Measurements from ENCODE around the gene DHTKD1. TPM values are rescaled to one million over a fixed set of nuclear protein-coding genes. Genes with fewer than 3 reads are reported as not detected.

Gene DHTKD1
- total and polyA plus RNA-seq, 10 of the 15 experiments (the other 5 are each of a cell fraction or from before 2014, with no cell fraction given), result 11.3 to 35.0 (median 26.9) TPM

GRCh38 chr10:12041766-12042408, 26.9 kb upstream of the DHTKD1 start:
- no peaks in the 10 kb centered on the region for H3K36me3 ChIP-seq (ENCODE audit: control insufficient read depth in 2 of 2, insufficient read depth in 2 of 2, low read length in 1 of 2)
- ATAC-seq, result peak; percentile 58
- peak overlapping the region; percentile 88 for H3K4me3 ChIP-seq
- ChIA-PET SMC1A (ENCODE audit: uncharacterized antibody, unreplicated experiment) (interaction anchor here (0.7 to 8.7 kb wide), 26 partner anchors 9 to 157 kb away, joined by 3 to 64 read pairs (median 4); partner anchors contain the start of gene DHTKD1), POLR2A (interaction anchor here (0.6 to 5.0 kb wide), 13 partner anchors 8 to 87 kb away, joined by 3 to 35 read pairs (median 5); no protein-coding TSS in a partner anchor), CTCF (interaction anchor here (1.2 to 3.0 kb wide), 7 partner anchors 9 to 157 kb away, joined by 3 to 10 read pairs (median 6); no protein-coding TSS in a partner anchor), RAD21 (ENCODE audit: unreplicated experiment) (interaction anchor here (2.2 to 5.2 kb wide), 8 partner anchors 9 to 154 kb away, joined by 6 to 40 read pairs (median 25); partner anchors contain the start of genes CDC123, DHTKD1 and NUDT5)
- in situ Hi-C loops (cut with MboI), result loop anchor here (5.0 to 10.0 kb wide), 2 partner anchors 80 to 867 kb away; no protein-coding TSS in a partner anchor
- FAIRE-seq, result peak; percentile 54
- H3K79me2 ChIP-seq (ENCODE audit: control insufficient read depth, insufficient read depth, low read length), result peaks cover 54% of the 10 kb centered on the region
- no peaks in the 10 kb centered on the region for H4K20me1 ChIP-seq (ENCODE audit: control insufficient read depth, insufficient read depth)
- H3K4me1 ChIP-seq (ENCODE audit: control insufficient read depth, insufficient read depth, low read length), result peaks cover 15% of the 10 kb centered on the region
- peak overlapping the region; percentile 72 for H3K4me2 ChIP-seq (ENCODE audit: control insufficient read depth, insufficient read depth)
- intact Hi-C loops (cut with micrococcal nuclease; ENCODE audit: unreplicated experiment), result loop anchor here (5.0 kb wide), 1 partner anchor 155 kb away; the partner anchor contains the start of genes CDC123 and NUDT5
- no TSS peak for BruUV-seq (replicated peaks)
- H3K27me3 ChIP-seq (replicated peaks in 1 of 2; ENCODE audit: control insufficient read depth in 2 of 2, insufficient read depth in 2 of 2, low read length in 1 of 2), result no peaks in the 10 kb centered on the region
- WGBS (ENCODE audit: insufficient coverage, insufficient replicate concordance, low lambda C conversion rate, missing lambda C conversion rate), result 1% methylated on average over 21 of the region's 26 CpGs
- peak overlapping the region; percentile 97 for H3K27ac ChIP-seq (ENCODE audit: control insufficient read depth, insufficient read depth)
- no peak overlapping the region for H2AFZ ChIP-seq (ENCODE audit: control insufficient read depth, low read depth, low read length)
- no peak for DNase-seq (ENCODE audit: low read depth, low spot score)
- no peaks in the 10 kb centered on the region for H3K9me3 ChIP-seq (replicated peaks; ENCODE audit: control insufficient read depth, insufficient read depth, low read length)
- H3K9ac ChIP-seq (ENCODE audit: control insufficient read depth, insufficient read depth, low read length), result peak overlapping the region; percentile 77
- TF ChIP-seq PBX3 (IDR thresholded peaks at IDR 0.05; ENCODE audit: insufficient replicate concordance, low read depth, low read length) (no peak), SPI1 (IDR thresholded peaks at IDR 0.05; ENCODE audit: borderline replicate concordance, insufficient read depth, low read depth, low read length) (peak; percentile 12; the same call in 1 of the 2 replicates), POLR2AphosphoS5 (IDR thresholded peaks at IDR 0.05; ENCODE audit: low read length) (peak; percentile 94), NBN (IDR thresholded peaks at IDR 0.05) (peak; percentile 87), HDGF (IDR thresholded peaks at IDR 0.05) (peak; percentile 96), ZNF217 (IDR thresholded peaks at IDR 0.05) (no peak), POLR2A (IDR thresholded peaks at IDR 0.05; ENCODE audit: low read depth, low read length) (peak; percentile 75; the same call in 1 of the 2 replicates), POU2F2 (IDR thresholded peaks at IDR 0.05; ENCODE audit: borderline replicate concordance, low read depth, low read length) (0 out of 3 replicates have a peak, but pooled peaks have one; percentile 43), RUNX3 (IDR thresholded peaks at IDR 0.05; ENCODE audit: low read length) (peak; percentile 12; the same call in 1 of the 2 replicates), TCF12 (IDR thresholded peaks at IDR 0.05; ENCODE audit: low read depth, low read length) (peak; percentile 29; the same call in 1 of the 2 replicates), MEF2A (IDR thresholded peaks at IDR 0.05; ENCODE audit: insufficient read depth, low read depth, low read length) (no peak), PAX5 (IDR thresholded peaks at IDR 0.05; ENCODE audit: borderline replicate concordance, low read depth, low read length) (peak; percentile 7; the same call in 1 of the 2 replicates), IKZF2 (IDR thresholded peaks at IDR 0.05) (peak; percentile 33 to 42; a peak in 2 of 4 replicates), ZNF622 (IDR thresholded peaks at IDR 0.05) (no peak), PML (IDR thresholded peaks at IDR 0.05; ENCODE audit: low read length) (peak; percentile 5; the same call in 1 of the 2 replicates), SMAD5 (IDR thresholded peaks at IDR 0.05; ENCODE audit: low read depth) (0 out of 2 replicates have a peak, but pooled peaks have one; percentile 32)
- TF ChIP-seq, protein P1, sequence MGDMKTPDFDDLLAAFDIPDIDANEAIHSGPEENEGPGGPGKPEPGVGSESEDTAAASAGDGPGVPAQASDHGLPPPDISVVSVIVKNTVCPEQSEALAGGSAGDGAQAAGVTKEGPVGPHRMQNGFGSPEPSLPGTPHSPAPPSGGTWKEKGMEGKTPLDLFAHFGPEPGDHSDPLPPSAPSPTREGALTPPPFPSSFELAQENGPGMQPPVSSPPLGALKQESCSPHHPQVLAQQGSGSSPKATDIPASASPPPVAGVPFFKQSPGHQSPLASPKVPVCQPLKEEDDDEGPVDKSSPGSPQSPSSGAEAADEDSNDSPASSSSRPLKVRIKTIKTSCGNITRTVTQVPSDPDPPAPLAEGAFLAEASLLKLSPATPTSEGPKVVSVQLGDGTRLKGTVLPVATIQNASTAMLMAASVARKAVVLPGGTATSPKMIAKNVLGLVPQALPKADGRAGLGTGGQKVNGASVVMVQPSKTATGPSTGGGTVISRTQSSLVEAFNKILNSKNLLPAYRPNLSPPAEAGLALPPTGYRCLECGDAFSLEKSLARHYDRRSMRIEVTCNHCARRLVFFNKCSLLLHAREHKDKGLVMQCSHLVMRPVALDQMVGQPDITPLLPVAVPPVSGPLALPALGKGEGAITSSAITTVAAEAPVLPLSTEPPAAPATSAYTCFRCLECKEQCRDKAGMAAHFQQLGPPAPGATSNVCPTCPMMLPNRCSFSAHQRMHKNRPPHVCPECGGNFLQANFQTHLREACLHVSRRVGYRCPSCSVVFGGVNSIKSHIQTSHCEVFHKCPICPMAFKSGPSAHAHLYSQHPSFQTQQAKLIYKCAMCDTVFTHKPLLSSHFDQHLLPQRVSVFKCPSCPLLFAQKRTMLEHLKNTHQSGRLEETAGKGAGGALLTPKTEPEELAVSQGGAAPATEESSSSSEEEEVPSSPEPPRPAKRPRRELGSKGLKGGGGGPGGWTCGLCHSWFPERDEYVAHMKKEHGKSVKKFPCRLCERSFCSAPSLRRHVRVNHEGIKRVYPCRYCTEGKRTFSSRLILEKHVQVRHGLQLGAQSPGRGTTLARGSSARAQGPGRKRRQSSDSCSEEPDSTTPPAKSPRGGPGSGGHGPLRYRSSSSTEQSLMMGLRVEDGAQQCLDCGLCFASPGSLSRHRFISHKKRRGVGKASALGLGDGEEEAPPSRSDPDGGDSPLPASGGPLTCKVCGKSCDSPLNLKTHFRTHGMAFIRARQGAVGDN (IDR thresholded peaks at IDR 0.05), result 0 out of 2 replicates have a peak, but pooled peaks have one; percentile 51
